Activated CD4-positive, alpha-beta T cell treated with anti-CD3 and anti-CD28 coated beads for 1 hour (primary cell): Measurements from ENCODE around the gene IQGAP2.
"Not testable (repeated sequence)": the region's sequence is repeated elsewhere in the genome, so short reads cannot be mapped to it uniquely, and the experiment has no call there.

Experiments used
- DNase-seq: peaks from one replicate; pipeline ENCODE4 v3.0.0-alpha.2; 2020

Gene IQGAP2

GRCh38 chr5:76513476-76513875 lies 110.4 kb downstream of the IQGAP2 start:
- DNase-seq: no peak

GRCh38 chr5:76514292-76514691 lies 111.2 kb downstream of the IQGAP2 start:
- no peak for DNase-seq

GRCh38 chr5:76514713-76515112 lies 111.6 kb downstream of the IQGAP2 start:
- no peak for DNase-seq

GRCh38 chr5:76517334-76517733 lies 114.2 kb downstream of the IQGAP2 start:
- DNase-seq: no peak

- not testable (repeated sequence) for DNase-seq
These were observed 115.2 kb downstream of the IQGAP2 start for GRCh38 chr5:76518246-76518645.

- DNase-seq: no peak
These were observed 118.2 kb downstream of the IQGAP2 start for GRCh38 chr5:76521240-76521758.

GRCh38 chr5:76522103-76522935 lies 119.2 kb downstream of the IQGAP2 start:
- DNase-seq: no peak

- no peak for DNase-seq
These were observed 121.2 kb downstream of the IQGAP2 start for GRCh38 chr5:76524101-76524835.

- DNase-seq: no peak
These were observed 121.8 kb downstream of the IQGAP2 start for GRCh38 chr5:76524868-76525267.

GRCh38 chr5:76525956-76526355 lies 122.9 kb downstream of the IQGAP2 start:
- no peak for DNase-seq

- no peak for DNase-seq
These were observed 124.0 kb downstream of the IQGAP2 start for GRCh38 chr5:76526950-76527583.

GRCh38 chr5:76527685-76528161 lies 124.6 kb downstream of the IQGAP2 start:
- no peak for DNase-seq

GRCh38 chr5:76528547-76529331 lies 125.7 kb downstream of the IQGAP2 start:
- DNase-seq: no peak

- no peak for DNase-seq
These were observed 126.6 kb downstream of the IQGAP2 start for GRCh38 chr5:76529464-76530344.

GRCh38 chr5:76532052-76532451 lies 129.0 kb downstream of the IQGAP2 start:
- DNase-seq: no peak

GRCh38 chr5:76532973-76533372 lies 129.9 kb downstream of the IQGAP2 start:
- DNase-seq: no peak

GRCh38 chr5:76535577-76535976 lies 132.5 kb downstream of the IQGAP2 start:
- no peak for DNase-seq

GRCh38 chr5:76537073-76537543 lies 134.0 kb downstream of the IQGAP2 start:
- DNase-seq: no peak

- DNase-seq: no peak
These were observed 139.2 kb downstream of the IQGAP2 start for GRCh38 chr5:76542241-76542640.

- DNase-seq: peak; percentile 32
These were observed 140.0 kb downstream of the IQGAP2 start for GRCh38 chr5:76542887-76543690.
